IMR-90 (cell line): ENCODE data around the gene PTCD2. TPM values are rescaled to one million over a fixed set of nuclear protein-coding genes. Genes with fewer than 3 reads are reported as not detected.

Source experiments
- ATAC-seq: fragments of 200-7000 bp; cut with Tn5 transposase; 2 replicates; pipeline ENCODE4 v1.9.1; 2020; ENCODE audit warnings: low read depth, mild to moderate bottlenecking, moderate library complexity
- BruUV-seq: library from RNA; stranded (reverse); fragments of 400-500 nt; replicated peaks from 2 replicates; lab custom pipeline; 2021; lab: Mats Ljungman, UMichigan
- CTCF ChIA-PET: fragments of 300-600 bp; formaldehyde crosslinking; extraction: SDS; loops from one replicate; lab custom pipeline; 2021; ENCODE audit warnings: antibody characterized with exemption; lab: Yijun Ruan, JAX
- POLR2A ChIA-PET: fragments of 300-600 bp; sonication (Branson Sonifier 250); formaldehyde crosslinking; loops from one replicate; lab custom pipeline; 2022; ENCODE audit warnings: antibody characterized with exemption; ENCODE audit not compliant: unreplicated experiment; lab: Charles Lee
- DNase-seq: peaks from one replicate; pipeline ENCODE4 v3.0.0; 2013
- H2AFZ ChIP-seq: replicated peaks from 2 replicates; pipeline ENCODE3; 2013; ENCODE audit warnings: low read length, mild to moderate bottlenecking; ENCODE audit not compliant: poor library complexity
- H2AK5ac ChIP-seq: 2 replicates; pipeline ENCODE4 v1.6.1; 2013; ENCODE audit warnings: low read depth, low read length, inconsistent platforms
- H2AK9ac ChIP-seq: replicated peaks from 2 replicates; pipeline ENCODE3; 2013; ENCODE audit warnings: mild to moderate bottlenecking, low read depth, low read length, moderate library complexity; ENCODE audit not compliant: poor library complexity
- H2BK120ac ChIP-seq: 2 replicates; pipeline ENCODE4 v1.6.1; 2013; ENCODE audit warnings: low read depth, low read length, inconsistent platforms
- H2BK15ac ChIP-seq: 3 replicates; pipeline ENCODE4 v1.6.1; 2013; ENCODE audit warnings: low read depth, low read length, inconsistent platforms
- H2BK20ac ChIP-seq: 2 replicates; pipeline ENCODE4 v1.6.1; 2013; ENCODE audit warnings: low read depth, mild to moderate bottlenecking, inconsistent platforms, low read length, moderate library complexity
- H2BK5ac ChIP-seq: 2 replicates; pipeline ENCODE4 v1.6.1; 2013; ENCODE audit warnings: mild to moderate bottlenecking, low read depth, low read length, inconsistent platforms; ENCODE audit not compliant: poor library complexity, severe bottlenecking
- H3K14ac ChIP-seq: replicated peaks from 2 replicates; pipeline ENCODE4 v1.6.1; 2013; ENCODE audit warnings: low read depth, low read length, inconsistent platforms
- H3K18ac ChIP-seq: 2 replicates; pipeline ENCODE4 v1.6.1; 2013; ENCODE audit warnings: low read depth, low read length, control low read depth
- H3K23ac ChIP-seq: 2 replicates; pipeline ENCODE4 v1.6.1; 2013; ENCODE audit warnings: low read depth, low read length, inconsistent platforms
- H3K27ac ChIP-seq: 2 replicates; pipeline ENCODE4 v1.5.1; 2013; ENCODE audit warnings: mild to moderate bottlenecking, control low read depth, low read length; ENCODE audit not compliant: insufficient read depth
- H3K27me3 ChIP-seq: 2 replicates; pipeline ENCODE4 v1.6.1; 2013; ENCODE audit warnings: low read length; ENCODE audit not compliant: control insufficient read depth, insufficient read depth
- H3K36me3 ChIP-seq: 2 replicates; pipeline ENCODE4 v1.6.1; 2013; ENCODE audit warnings: low read length, mixed read lengths; ENCODE audit not compliant: control insufficient read depth, insufficient read depth
- H3K4ac ChIP-seq: 2 replicates; pipeline ENCODE4 v1.6.1; 2013; ENCODE audit warnings: low read depth, low read length, inconsistent platforms
- H3K4me1 ChIP-seq: 2 replicates; pipeline ENCODE4 v1.6.1; 2013; ENCODE audit warnings: low read length, mixed read lengths; ENCODE audit not compliant: control insufficient read depth, insufficient read depth
- H3K4me2 ChIP-seq: 2 replicates; pipeline ENCODE4 v1.6.1; 2013; ENCODE audit warnings: low read depth, mild to moderate bottlenecking, control low read depth, low read length, moderate library complexity
- H3K4me3 ChIP-seq: 2 replicates; pipeline ENCODE4 v1.5.1; 2013; ENCODE audit warnings: low read depth, mild to moderate bottlenecking, control low read depth, low read length, moderate library complexity; ENCODE audit not compliant: insufficient read depth
- H3K56ac ChIP-seq: 2 replicates; pipeline ENCODE4 v1.6.1; 2013; ENCODE audit warnings: low read length, inconsistent platforms; ENCODE audit not compliant: insufficient read depth; ENCODE audit errors: extremely low read depth
- H3K79me1 ChIP-seq, 2 experiments: 2 replicates each; pipeline ENCODE4 v1.6.1; 2013; ENCODE audit warnings: low read length in 2 of 2, inconsistent platforms in 1 of 2, low read depth in 1 of 2
- H3K9ac ChIP-seq: 2 replicates; pipeline ENCODE4 v1.6.1; 2013; ENCODE audit warnings: low read depth, low read length, control low read depth
- H3K9me1 ChIP-seq: 2 replicates; pipeline ENCODE4 v1.6.1; 2013; ENCODE audit warnings: low read length, inconsistent platforms; ENCODE audit not compliant: insufficient read depth
- H3K9me3 ChIP-seq: 2 replicates; pipeline ENCODE4 v1.6.1; 2013; ENCODE audit warnings: low read length; ENCODE audit not compliant: control insufficient read depth, insufficient read depth
- H4K20me1 ChIP-seq: 2 replicates; pipeline ENCODE4 v1.6.1; 2013; ENCODE audit warnings: low read length, inconsistent platforms; ENCODE audit not compliant: insufficient read depth
- H4K5ac ChIP-seq: 2 replicates; pipeline ENCODE4 v1.6.1; 2013; ENCODE audit warnings: mild to moderate bottlenecking, low read depth, low read length, control low read depth
- H4K8ac ChIP-seq, 2 experiments: 2 replicates each; pipeline ENCODE4 v1.6.1; 2013; ENCODE audit warnings: low read depth in 2 of 2, low read length in 2 of 2, control low read depth in 1 of 2, inconsistent platforms in 1 of 2
- H4K91ac ChIP-seq: 2 replicates; pipeline ENCODE4 v1.6.1; 2013; ENCODE audit warnings: low read depth, low read length, inconsistent platforms; ENCODE audit not compliant: insufficient read depth
- BHLHE40 ChIP-seq: fragments of 150-350 bp; IDR thresholded peaks from 2 replicates; pipeline ENCODE4 v1.6.1; 2016; ENCODE audit warnings: mild to moderate bottlenecking, low read depth, low read length
- CEBPB ChIP-seq: IDR thresholded peaks from 2 replicates; pipeline ENCODE4 v1.6.1; 2012; ENCODE audit warnings: low read depth, low read length, improper control_type of control experiment
- CHD1 ChIP-seq: IDR thresholded peaks from 2 replicates; pipeline ENCODE4 v1.6.1; 2012; ENCODE audit warnings: low read depth, low read length, improper control_type of control experiment
- CTCF ChIP-seq: conservative IDR thresholded peaks from 2 replicates; pipeline ENCODE4 v1.5.1; 2012; ENCODE audit warnings: mild to moderate bottlenecking, low read depth, low read length, improper control_type of control experiment
- ELK1 ChIP-seq: fragments of 150-350 bp; IDR thresholded peaks from 2 replicates; pipeline ENCODE4 v1.6.1; 2016; ENCODE audit warnings: low read depth, mild to moderate bottlenecking, low read length, moderate library complexity, borderline replicate concordance
- FOS ChIP-seq: fragments of 150-350 bp; IDR thresholded peaks from 2 replicates; pipeline ENCODE4 v1.6.1; 2016; ENCODE audit warnings: low read depth, low read length
- MAFK ChIP-seq: IDR thresholded peaks from 2 replicates; pipeline ENCODE4 v1.6.1; 2012; ENCODE audit warnings: low read depth, low read length, improper control_type of control experiment
- MAZ ChIP-seq: IDR thresholded peaks from 2 replicates; pipeline ENCODE4 v1.6.1; 2012; ENCODE audit warnings: low read depth, mild to moderate bottlenecking, low read length, improper control_type of control experiment, moderate library complexity, borderline replicate concordance
- MXI1 ChIP-seq: IDR thresholded peaks from 2 replicates; pipeline ENCODE4 v1.6.1; 2012; ENCODE audit warnings: low read depth, mild to moderate bottlenecking, low read length, moderate library complexity, borderline replicate concordance
- NFE2L2 ChIP-seq: fragments of 150-350 bp; IDR thresholded peaks from 2 replicates; pipeline ENCODE4 v1.6.1; 2016; ENCODE audit warnings: low read depth, mild to moderate bottlenecking, low read length
- POLR2A ChIP-seq: IDR thresholded peaks from 2 replicates; pipeline ENCODE4 v1.6.1; 2012; ENCODE audit warnings: mild to moderate bottlenecking, low read depth, low read length
- RAD21 ChIP-seq: IDR thresholded peaks from 2 replicates; pipeline ENCODE4 v1.6.1; 2012; ENCODE audit warnings: low read length, improper control_type of control experiment
- RFX5 ChIP-seq: IDR thresholded peaks from 2 replicates; pipeline ENCODE4 v1.8.0; 2012; ENCODE audit warnings: low read depth, mild to moderate bottlenecking, low read length, moderate library complexity
- SMC3 ChIP-seq: fragments of 150-350 bp; IDR thresholded peaks from 2 replicates; pipeline ENCODE4 v1.6.1; 2016; ENCODE audit warnings: low read depth, mild to moderate bottlenecking, antibody characterized with exemption, low read length, moderate library complexity
- USF2 ChIP-seq: fragments of 150-350 bp; IDR thresholded peaks from 2 replicates; pipeline ENCODE4 v1.6.1; 2017; ENCODE audit warnings: mild to moderate bottlenecking, antibody characterized with exemption, low read length, low read depth
- WGBS, 2 experiments: methylation state at CpG; one replicate each; pipeline versions ENCODE4 v1.1.5 to v1.1.7; 2013; ENCODE audit warnings: missing lambda C conversion rate in 2 of 2; ENCODE audit not compliant: insufficient read length in 1 of 2; ENCODE audit errors: extremely low coverage in 2 of 2; 5-methylcytosine and 5-hydroxymethylcytosine counted together
- dilution Hi-C: fragments of 300-500 bp; cut with HindIII; formaldehyde crosslinking; loops from one replicate; pipeline ENCODE4 v1.14.3; 2018; ENCODE audit warnings: low sequenced_read_pairs; ENCODE audit not compliant: unreplicated experiment
- in situ Hi-C: fragments of 300-500 bp; cut with MboI; formaldehyde crosslinking; loops from 3 replicates; pipeline ENCODE4 v1.14.3; 2019; ENCODE audit warnings: low sequenced_read_pairs, inconsistent platforms, mixed read lengths
- intact Hi-C: fragments of 100-400 bp; cut with micrococcal nuclease; formaldehyde crosslinking; loops from 2 replicates; pipeline ENCODE4 v1.10.0; 2022
- polyA plus RNA-seq, 3 experiments: library from polyadenylated mRNA; depleted of rRNA; stranded (reverse); fragments of >200 nt; gene quantifications; 2 replicates each; pipeline ENCODE4 v1.2.3, GENCODE V29; 2012; ENCODE audit warnings: low replicate concordance in 1 of 3
- total RNA-seq: library from RNA; depleted of rRNA; stranded (reverse); fragments of >200 nt; gene quantifications from 2 replicates; pipeline ENCODE4 v1.2.3, GENCODE V29; 2012

The PTCD2 gene
- total and polyA plus RNA-seq, 2 of the 4 experiments (the other 2 are of a cell fraction): 6.5 to 9.9 TPM

- Histone ChIP-seq H3K9me1 (peaks cover 11% of the 10 kb centered on the region), H3K36me3 (no peaks in the 10 kb centered on the region), H2BK20ac (no peak overlapping the region), H3K79me1 (peaks cover 0 to 7% of the 10 kb centered on the region in 2 experiments; a peak in 1 of 4 replicates), H3K4me3 (no peak overlapping the region), H3K4ac (no peak overlapping the region), H2AFZ (no peak overlapping the region), H4K8ac (no peak overlapping the region), H4K20me1 (no peaks in the 10 kb centered on the region), H2AK9ac (no peak overlapping the region), H3K9me3 (no peaks in the 10 kb centered on the region), H2BK120ac (peak overlapping the region; percentile 14; the same call in 1 of the 2 replicates), H3K9ac (no peak overlapping the region), H2BK15ac (peak overlapping the region; percentile 42; the same call in 1 of the 3 replicates), H3K4me2 (no peak overlapping the region), H3K18ac (no peak overlapping the region), H2BK5ac (no peak overlapping the region), H4K91ac (no peak overlapping the region), H3K4me1 (peaks cover 26% of the 10 kb centered on the region), H3K14ac (no peak overlapping the region), H2AK5ac (no peak overlapping the region), H3K56ac (no peak overlapping the region), H3K27me3 (no peaks in the 10 kb centered on the region), H3K23ac (no peak overlapping the region), H4K5ac (no peak overlapping the region), H3K27ac (no peak overlapping the region)
- in situ Hi-C loops: loop anchor here (25.0 kb wide), 1 partner anchor 161 kb away; the partner anchor contains the start of gene ZNF366
- POLR2A ChIA-PET: no interaction called here
- CTCF ChIA-PET: no interaction called here
- no peak for DNase-seq
- intact Hi-C loops: no loop called here
- no CpG with 5 or more reads among the region's 2 CpGs for WGBS, 2 experiments
- no TSS peak for BruUV-seq
- ATAC-seq: no peak
- dilution Hi-C loops: no loop called here
- no peak for TF ChIP-seq ELK1
- TF ChIP-seq NFE2L2: no peak
- TF ChIP-seq RFX5: no peak
- no peak for TF ChIP-seq CTCF
- TF ChIP-seq USF2: no peak
- no peak for TF ChIP-seq RAD21
- no peak for TF ChIP-seq FOS
- TF ChIP-seq SMC3: no peak
- no peak for TF ChIP-seq CEBPB
- no peak for TF ChIP-seq MAFK
- no peak for TF ChIP-seq MAZ
- no peak for TF ChIP-seq BHLHE40
- no peak for TF ChIP-seq MXI1
- TF ChIP-seq POLR2A: no peak
- no peak for TF ChIP-seq CHD1
Observed at GRCh38 chr5:72351376-72351775, 31.2 kb downstream of the PTCD2 start.
